Stimulated activated CD8-positive, alpha-beta memory T cell treated with anti-CD3 and anti-CD28 coated beads, Interleukin-2, amount 100 ng/mL, for 48 hours (primary cell): ENCODE measurements around the gene RAB14.
"Not testable (repeated sequence)": the region's sequence is repeated elsewhere in the genome, so short reads cannot be mapped to it uniquely, and the experiment has no call there.

Source experiments
- DNase-seq, 2 donors: peaks; one replicate each; pipeline ENCODE4 v3.0.0-alpha.2; 2020; ENCODE audit warnings: low read depth in 2 of 2

RAB14 gene

DNA sequence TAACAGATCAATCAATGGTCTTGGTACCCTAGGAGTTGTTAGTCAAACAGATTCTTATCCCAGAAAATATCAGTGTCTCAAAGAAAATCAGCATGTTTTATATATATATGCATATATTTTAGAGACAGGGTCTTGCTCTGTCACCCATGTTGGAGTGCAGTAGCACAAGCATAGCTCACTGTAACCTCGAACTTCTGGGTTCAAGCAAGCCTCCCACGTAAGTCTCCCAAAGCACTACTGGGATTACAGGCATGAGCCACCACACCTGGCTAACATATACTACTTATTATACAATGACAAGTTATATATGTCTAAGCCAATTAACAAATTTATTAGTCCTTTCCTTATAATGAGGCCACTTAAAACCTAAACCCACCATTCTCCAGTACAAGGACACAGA, 10.4 kb downstream of the RAB14 start:
- no peak for DNase-seq

DNA sequence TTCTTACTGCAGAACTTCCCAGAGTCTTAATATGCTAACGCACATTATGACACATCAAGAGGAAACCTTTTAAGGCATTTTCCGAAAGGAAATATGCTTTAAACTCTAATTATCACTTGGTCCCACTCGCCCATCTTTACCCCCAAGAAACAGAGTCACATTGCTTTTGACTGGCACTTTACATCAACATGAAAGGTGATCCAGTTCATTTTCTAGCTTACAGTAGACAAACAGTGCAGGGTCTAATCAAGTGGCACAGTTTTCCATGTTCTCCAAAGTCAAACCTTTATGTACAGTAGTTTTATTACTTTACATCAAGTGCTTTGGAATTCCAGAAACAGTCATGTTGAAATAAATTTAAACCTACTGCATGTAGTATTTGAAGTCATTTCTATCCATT, 12.0 kb downstream of the RAB14 start:
- no peak for DNase-seq

GRCh38 chr9:121189006-121189405, 12.7 kb downstream of the RAB14 start:
- no peak for DNase-seq

- no peak for DNase-seq
Observed at GRCh38 chr9:121187636-121188305, 13.9 kb downstream of the RAB14 start.

- no peak for DNase-seq
Observed at GRCh38 chr9:121185774-121186403, 15.8 kb downstream of the RAB14 start.

GRCh38 chr9:121185178-121185745, 16.4 kb downstream of the RAB14 start:
- DNase-seq, result no peak

DNA sequence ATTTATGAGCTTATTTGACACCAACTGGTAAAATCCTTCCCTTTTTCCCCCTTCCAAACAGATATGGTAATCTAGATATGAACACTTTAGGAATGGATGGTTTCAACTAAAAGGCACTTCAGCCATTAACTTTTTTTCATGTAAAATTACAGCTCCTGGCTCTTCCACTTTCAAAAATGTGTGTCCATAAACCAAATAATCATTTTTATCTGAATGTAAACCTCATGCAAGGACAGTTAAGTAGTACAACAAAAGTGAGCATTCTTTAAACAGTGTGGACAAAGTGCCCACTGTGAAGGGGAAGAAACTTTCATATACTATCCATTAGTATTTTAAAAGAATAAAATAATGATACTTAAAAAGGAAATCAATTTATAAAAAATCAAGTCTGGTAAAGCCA, 17.2 kb downstream of the RAB14 start:
- no peak for DNase-seq

- DNase-seq, result no peak
Observed at GRCh38 chr9:121183666-121184423, 17.8 kb downstream of the RAB14 start.

- no peak for DNase-seq
Observed at GRCh38 chr9:121182989-121183388, 18.7 kb downstream of the RAB14 start.

DNA sequence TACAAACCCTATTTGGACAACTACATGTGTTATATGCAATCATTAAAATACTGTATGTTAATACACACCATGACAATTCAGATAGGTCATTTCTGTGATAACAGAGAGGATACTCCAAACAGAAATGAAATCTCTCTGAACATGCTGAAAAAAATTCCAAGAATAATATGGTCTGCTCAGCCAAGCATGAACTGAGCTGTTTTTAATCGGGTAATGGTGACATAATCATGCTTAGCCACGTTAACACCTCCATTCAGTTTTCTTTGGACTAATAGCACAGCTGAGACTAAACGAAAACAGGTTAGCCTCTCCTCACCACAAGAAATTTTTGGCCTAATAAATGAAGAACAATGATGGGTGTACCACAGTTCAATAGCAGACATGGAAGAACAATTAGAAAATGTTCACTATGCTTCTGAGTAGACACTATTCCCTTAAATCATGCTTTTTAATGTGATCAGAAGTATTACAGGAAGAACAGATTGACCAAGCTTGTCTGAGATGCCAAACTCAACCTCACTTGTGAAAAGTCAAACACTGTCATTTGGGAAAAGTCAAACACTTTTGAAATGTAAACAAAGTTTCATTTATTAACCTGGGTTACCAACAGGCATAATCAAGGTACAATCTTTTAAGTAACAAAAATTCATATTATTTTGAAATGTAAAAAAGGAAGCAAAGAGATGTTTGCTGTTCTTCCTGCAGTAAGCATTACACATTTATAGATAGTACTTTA, 19.4 kb downstream of the RAB14 start:
- DNase-seq, result no peak

GRCh38 chr9:121179930-121180681, 21.6 kb downstream of the RAB14 start:
- no peak for DNase-seq

- DNase-seq, result not testable (repeated sequence)
Observed at GRCh38 chr9:121179373-121179721, 22.3 kb downstream of the RAB14 start.

- no peak for DNase-seq
Observed at GRCh38 chr9:121178676-121179372, 22.8 kb downstream of the RAB14 start.

- no peak for DNase-seq
Observed at GRCh38 chr9:121173501-121173900, 28.2 kb downstream of the RAB14 start.

- no peak for DNase-seq
Observed at GRCh38 chr9:121172726-121173487, 28.8 kb downstream of the RAB14 start.

GRCh38 chr9:121171236-121171635, 30.4 kb downstream of the RAB14 start:
- DNase-seq, result no peak

DNA sequence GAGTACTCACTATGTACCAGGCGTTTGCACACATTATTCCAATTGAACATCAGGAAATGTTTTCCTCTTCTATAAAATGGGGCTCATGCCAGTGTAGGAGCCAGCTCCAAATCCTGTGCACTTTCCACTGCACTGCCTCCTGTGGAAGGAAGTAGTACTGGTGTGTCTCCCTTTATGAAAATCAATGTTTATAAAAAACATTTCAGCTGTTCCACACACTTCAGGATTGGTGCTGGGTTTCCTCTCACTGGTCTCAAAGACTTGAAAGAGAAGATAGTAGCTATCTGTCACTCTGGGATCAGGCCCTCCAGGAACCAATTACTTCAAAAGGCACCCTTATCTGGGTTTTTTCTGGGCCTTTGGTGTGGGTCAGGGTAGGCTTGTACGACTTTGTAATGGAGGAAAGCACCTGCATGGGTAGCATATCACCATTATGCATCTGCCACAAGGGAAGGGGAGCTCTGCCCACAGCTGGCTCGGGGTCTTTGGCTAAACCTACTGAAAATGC, 32.5 kb downstream of the RAB14 start:
- no peak for DNase-seq

GRCh38 chr9:121168052-121168451, 33.6 kb downstream of the RAB14 start:
- no peak for DNase-seq

GRCh38 chr9:121160025-121160424, 41.6 kb downstream of the RAB14 start:
- no peak for DNase-seq

- DNase-seq, result no peak
Observed at GRCh38 chr9:121157939-121158338, 43.7 kb downstream of the RAB14 start.
